HepG2 (cell line): ENCODE data around the gene SYNJ2. TPM values are rescaled to one million over a fixed set of nuclear protein-coding genes. Genes with fewer than 3 reads are reported as not detected.

Source experiments
- ATF2 ChIP-seq: sonication (generic); formaldehyde crosslinking; IDR thresholded peaks from 2 replicates; pipeline ENCODE4 v1.4.0; 2020; ENCODE audit warnings: missing genetic modification reagents
- ATM ChIP-seq: fragments of 450-650 bp; IDR thresholded peaks from 2 replicates; pipeline ENCODE4 v1.7.1; 2017; ENCODE audit warnings: mild to moderate bottlenecking, borderline replicate concordance
- ATRX ChIP-seq: sonication (generic); formaldehyde crosslinking; IDR thresholded peaks from 2 replicates; pipeline ENCODE4 v1.4.0; 2020; ENCODE audit warnings: missing genetic modification reagents, borderline replicate concordance
- ETS1 ChIP-seq: sonication (generic); formaldehyde crosslinking; IDR thresholded peaks from 2 replicates; pipeline ENCODE4 v1.4.0; 2020; ENCODE audit warnings: missing genetic modification reagents
- KDM4B ChIP-seq: sonication (generic); formaldehyde crosslinking; IDR thresholded peaks from 2 replicates; pipeline ENCODE4 v1.4.0; 2020; ENCODE audit warnings: missing genetic modification reagents
- MIER2 ChIP-seq: IDR thresholded peaks from 2 replicates; pipeline ENCODE4 v1.6.1; 2016; ENCODE audit warnings: missing biosample characterization, missing genetic modification reagents
- PAX8 ChIP-seq: sonication (generic); formaldehyde crosslinking; IDR thresholded peaks from 2 replicates; pipeline ENCODE4 v1.8.0; 2022; ENCODE audit warnings: mild to moderate bottlenecking, missing genetic modification reagents, borderline replicate concordance
- PBX3 ChIP-seq: sonication (generic); formaldehyde crosslinking; IDR thresholded peaks from 2 replicates; pipeline ENCODE4 v1.8.1; 2023; ENCODE audit warnings: missing genetic modification reagents, inconsistent platforms, borderline replicate concordance
- SIX4 ChIP-seq: sonication (generic); formaldehyde crosslinking; IDR thresholded peaks from 2 replicates; pipeline ENCODE4 v1.4.0; 2020; ENCODE audit warnings: missing genetic modification reagents
- SMAD1 ChIP-seq: sonication (generic); formaldehyde crosslinking; IDR thresholded peaks from 2 replicates; pipeline ENCODE4 v1.4.0; 2020; ENCODE audit warnings: missing genetic modification reagents, low read depth, mild to moderate bottlenecking, borderline replicate concordance
- TRIM22 ChIP-seq: fragments of 450-650 bp; IDR thresholded peaks from 2 replicates; pipeline ENCODE4 v1.6.1; 2017
- ZBTB21 ChIP-seq: sonication (generic); formaldehyde crosslinking; IDR thresholded peaks from 2 replicates; pipeline ENCODE4 v1.4.0; 2020; ENCODE audit warnings: missing genetic modification reagents
- ZMYM3 ChIP-seq: sonication (generic); formaldehyde crosslinking; IDR thresholded peaks from 2 replicates; pipeline ENCODE4 v1.5.1; 2020; ENCODE audit warnings: mild to moderate bottlenecking, missing genetic modification reagents
- ZNF281 ChIP-seq: sonication (generic); formaldehyde crosslinking; IDR thresholded peaks from 2 replicates; pipeline ENCODE4 v1.4.0; 2020; ENCODE audit warnings: missing genetic modification reagents, borderline replicate concordance
- ZNF431 ChIP-seq: sonication (generic); formaldehyde crosslinking; IDR thresholded peaks from 2 replicates; pipeline ENCODE4 v1.9.0; 2022; ENCODE audit warnings: missing genetic modification reagents, low read depth, mild to moderate bottlenecking, borderline replicate concordance
- ZNF598 ChIP-seq: sonication (generic); formaldehyde crosslinking; IDR thresholded peaks from 2 replicates; pipeline ENCODE4 v1.5.1; 2020; ENCODE audit warnings: mild to moderate bottlenecking, missing genetic modification reagents, borderline replicate concordance
- polyA plus RNA-seq, 8 experiments: library from polyadenylated mRNA; depleted of rRNA in 3 of 8; stranded (reverse) in 7 of 8; unstranded in 1 of 8; fragments of >200 nt; fragmentation: Illumina TruSeq in 4 of 8; extraction: Trizol in 4 of 8; gene quantifications; 2 replicates each; pipeline versions ENCODE4 v1.2.1 to v1.2.3, GENCODE V29; 2011 to 2016; ENCODE audit warnings: low read depth in 4 of 8, missing spikeins in 1 of 8, mixed read lengths in 1 of 8; ENCODE audit not compliant: insufficient read depth in 1 of 8
- total RNA-seq, 5 experiments: library from RNA; depleted of rRNA; stranded (reverse); fragments of >200 nt; fragmentation: Illumina TruSeq; extraction: Trizol; gene quantifications; 2 replicates each; pipeline ENCODE4 v1.2.3, GENCODE V29; 2016; ENCODE audit warnings: low read depth in 1 of 5
- TF ChIP-seq, protein P1 (sequence below): sonication (generic); formaldehyde crosslinking; IDR thresholded peaks from 2 replicates; pipeline ENCODE4 v1.4.0; 2020; ENCODE audit warnings: mild to moderate bottlenecking, low read depth, missing genetic modification reagents

SYNJ2 gene
- total and polyA plus RNA-seq, 2 of the 13 experiments (the other 11 are each of a cell fraction or from before 2014, with no cell fraction given), result 39.1 to 57.6 TPM

GRCh38 chr6:158040051-158040803 is 58.6 kb downstream of the SYNJ2 start (continued):
- TF ChIP-seq ATF2 (CRISPR knock-in tag) (peak; percentile 94; the same call in 1 of the 2 replicates), TRIM22 (no peak), ETS1 (CRISPR knock-in tag) (no peak), PBX3 (CRISPR knock-in tag) (no peak), ATM (no peak), PAX8 (CRISPR knock-in tag) (no peak), ZNF281 (peak; percentile 61; the same call in 1 of the 2 replicates), ZMYM3 (CRISPR knock-in tag) (no peak), ZNF598 (CRISPR knock-in tag) (no peak), ZBTB21 (peak; percentile 53; the same call in 1 of the 2 replicates), MIER2 (CRISPR knock-in tag) (no peak; the same call in 1 of the 2 replicates), ATRX (CRISPR knock-in tag) (no peak), KDM4B (CRISPR knock-in tag) (no peak; the same call in 1 of the 2 replicates), SMAD1 (0 out of 2 replicates have a peak, but pooled peaks have one; percentile 82), SIX4 (CRISPR knock-in tag) (peak; percentile 85), ZNF431 (CRISPR knock-in tag) (peak; percentile 84; the same call in 1 of the 2 replicates)
- TF ChIP-seq, protein P1, sequence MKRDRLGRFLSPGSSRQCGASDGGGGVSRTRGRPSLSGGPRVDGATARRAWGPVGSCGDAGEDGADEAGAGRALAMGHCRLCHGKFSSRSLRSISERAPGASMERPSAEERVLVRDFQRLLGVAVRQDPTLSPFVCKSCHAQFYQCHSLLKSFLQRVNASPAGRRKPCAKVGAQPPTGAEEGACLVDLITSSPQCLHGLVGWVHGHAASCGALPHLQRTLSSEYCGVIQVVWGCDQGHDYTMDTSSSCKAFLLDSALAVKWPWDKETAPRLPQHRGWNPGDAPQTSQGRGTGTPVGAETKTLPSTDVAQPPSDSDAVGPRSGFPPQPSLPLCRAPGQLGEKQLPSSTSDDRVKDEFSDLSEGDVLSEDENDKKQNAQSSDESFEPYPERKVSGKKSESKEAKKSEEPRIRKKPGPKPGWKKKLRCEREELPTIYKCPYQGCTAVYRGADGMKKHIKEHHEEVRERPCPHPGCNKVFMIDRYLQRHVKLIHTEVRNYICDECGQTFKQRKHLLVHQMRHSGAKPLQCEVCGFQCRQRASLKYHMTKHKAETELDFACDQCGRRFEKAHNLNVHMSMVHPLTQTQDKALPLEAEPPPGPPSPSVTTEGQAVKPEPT (CRISPR knock-in tag), result no peak; the same call in 1 of the 2 replicates
